HG03039 (cell line): ENCODE results near the gene HADH.

Source experiments
- ATAC-seq: cut with Tn5 transposase; IDR thresholded peaks from one replicate; pipeline ENCODE4 v1.9.1; 2021; ENCODE audit warnings: mild to moderate bottlenecking, moderate library complexity; ENCODE audit not compliant: unreplicated experiment

Gene HADH

DNA sequence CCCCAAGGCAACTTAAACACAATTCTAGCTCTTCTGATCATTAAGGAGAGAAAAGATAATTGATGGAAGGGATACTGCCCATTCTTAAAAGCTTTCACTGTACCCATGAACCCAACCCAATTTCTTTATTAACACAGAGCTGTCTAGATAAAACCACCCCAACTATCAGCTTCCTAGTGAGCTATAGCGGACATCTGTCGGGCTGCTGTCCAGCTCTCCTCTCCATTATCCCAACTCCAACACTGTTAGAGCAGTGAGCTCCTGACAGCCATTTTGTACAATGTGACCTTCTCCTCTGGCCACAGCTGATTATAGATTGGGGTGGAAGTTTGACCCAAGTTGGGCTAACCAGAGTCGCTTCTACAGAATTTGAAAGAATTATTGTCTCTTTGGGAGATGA, 66.1 kb downstream of the HADH start:
- no peak for ATAC-seq

GRCh38 chr4:108056418-108056817, 66.7 kb downstream of the HADH start:
- no peak for ATAC-seq

GRCh38 chr4:108058685-108059440, 69.2 kb downstream of the HADH start:
- no peak for ATAC-seq

GRCh38 chr4:108060164-108060563, 70.5 kb downstream of the HADH start:
- ATAC-seq: no peak

GRCh38 chr4:108060686-108061321, 71.1 kb downstream of the HADH start:
- ATAC-seq: no peak

GRCh38 chr4:108068442-108068841, 78.8 kb downstream of the HADH start:
- no peak for ATAC-seq

DNA sequence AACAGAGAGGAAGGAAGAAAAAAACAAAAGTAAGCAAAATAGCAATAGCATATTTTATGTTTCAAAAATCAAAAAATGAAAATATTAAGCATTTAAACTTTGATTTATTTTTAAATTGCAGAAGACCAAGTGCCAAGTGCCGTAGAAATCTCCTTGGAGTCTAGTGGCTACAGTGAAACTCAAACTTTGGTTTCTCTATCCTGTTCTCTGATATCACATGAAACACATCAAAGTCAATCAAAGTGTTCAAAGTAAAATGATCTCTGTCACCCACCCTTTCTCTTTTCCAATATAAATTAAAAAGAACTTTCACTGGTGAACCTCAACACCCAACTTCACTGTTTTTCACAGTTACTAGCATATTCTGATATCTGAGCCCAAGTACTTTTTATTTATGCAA, 81.1 kb downstream of the HADH start:
- ATAC-seq: no peak

DNA sequence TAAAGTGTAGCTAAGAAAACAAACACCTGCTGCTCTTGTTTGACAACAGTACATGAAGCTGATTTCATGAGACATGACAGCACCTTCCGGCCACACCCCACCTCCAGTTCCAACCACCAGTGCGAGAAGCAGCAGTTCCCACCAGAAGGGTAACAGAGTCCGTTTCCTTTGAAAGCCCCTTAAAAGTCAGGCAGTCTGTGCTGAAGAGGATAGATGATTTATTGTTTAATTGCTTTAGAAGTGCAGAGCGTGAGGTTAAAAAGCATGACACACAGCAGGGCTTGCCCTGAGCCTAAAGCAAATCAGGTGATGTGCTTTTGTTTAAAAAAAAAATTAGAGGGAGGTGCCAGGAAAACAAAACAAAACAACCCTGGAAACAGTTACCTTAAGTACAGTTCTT, 82.6 kb downstream of the HADH start:
- no peak for ATAC-seq

- ATAC-seq: no peak
These were observed 88.5 kb downstream of the HADH start for GRCh38 chr4:108078024-108078733.

DNA sequence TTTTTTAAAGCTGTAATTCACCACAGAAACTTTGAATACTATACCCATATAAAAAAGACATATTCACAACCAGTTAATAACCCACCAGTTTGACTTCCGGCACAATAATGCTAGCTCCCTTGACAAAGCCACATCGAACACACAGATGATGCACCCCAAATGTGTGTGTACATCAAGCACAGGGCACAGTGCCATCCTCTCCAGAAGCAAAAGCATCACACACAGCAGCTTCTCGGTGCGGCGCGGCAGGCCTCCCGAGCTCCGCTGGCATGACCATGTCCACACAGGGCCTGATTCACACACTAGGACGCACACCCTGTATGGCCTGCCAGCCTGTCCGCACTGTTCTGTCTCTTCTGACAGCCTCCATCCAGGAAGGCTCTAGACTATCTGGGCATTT, 91.1 kb downstream of the HADH start:
- ATAC-seq: no peak

- no peak for ATAC-seq
These were observed 91.6 kb downstream of the HADH start for GRCh38 chr4:108081256-108081655.
